GM11168 (cell line): Measurements from ENCODE around the gene SLC7A5.
"Not testable (repeated sequence)": the region's sequence is repeated elsewhere in the genome, so short reads cannot be mapped to it uniquely, and the experiment has no call there.

Experiments
- in situ Hi-C: fragments of 300-500 bp; cut with MboI; formaldehyde crosslinking; loops from one replicate; pipeline ENCODE4 v1.12.0; 2022; ENCODE audit warnings: low sequenced_read_pairs; ENCODE audit not compliant: unreplicated experiment

Gene SLC7A5

DNA sequence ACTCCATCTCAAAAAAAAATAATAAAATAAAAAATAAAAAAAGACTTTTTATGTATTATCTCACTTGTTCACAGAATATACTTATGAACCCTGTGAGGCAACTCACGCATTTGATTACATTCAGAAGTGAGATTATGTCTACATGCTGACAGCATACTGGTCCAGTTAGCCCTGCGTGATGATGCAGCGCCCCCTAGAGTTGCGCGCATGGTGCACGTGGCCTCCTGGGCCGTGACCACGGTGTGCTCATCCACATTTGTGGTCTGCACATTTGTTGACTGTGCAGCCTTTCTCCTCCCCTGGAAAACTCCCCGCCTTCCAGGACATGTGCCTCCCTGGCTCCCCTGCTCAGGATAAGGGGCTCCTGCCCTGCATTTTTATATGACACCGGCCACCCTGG is 20.5 kb upstream of the SLC7A5 start:
- in situ Hi-C loops: not testable (repeated sequence)

DNA sequence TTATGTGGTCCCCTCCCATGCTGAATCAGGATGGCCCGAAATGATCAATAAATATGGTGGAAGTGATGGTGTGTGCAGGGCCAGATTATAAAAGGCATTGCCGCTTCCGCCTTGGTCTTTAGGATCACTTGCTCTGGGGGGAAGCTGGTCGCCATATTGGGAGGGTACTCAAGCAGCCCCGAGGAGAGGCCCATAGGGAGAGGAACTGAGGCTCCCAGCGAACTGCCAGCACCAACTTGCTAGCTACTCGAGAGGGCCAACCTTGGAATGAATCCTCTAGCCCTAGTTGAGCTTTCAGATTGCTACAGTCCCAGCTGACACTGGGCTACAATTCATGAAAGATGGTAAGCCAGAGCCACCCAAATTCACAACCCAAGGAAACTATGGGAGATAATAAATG is 19.0 kb upstream of the SLC7A5 start:
- in situ Hi-C loops: not testable (repeated sequence)

GRCh38 chr16:87887931-87888330 is 18.6 kb upstream of the SLC7A5 start:
- in situ Hi-C loops: not testable (repeated sequence)

DNA sequence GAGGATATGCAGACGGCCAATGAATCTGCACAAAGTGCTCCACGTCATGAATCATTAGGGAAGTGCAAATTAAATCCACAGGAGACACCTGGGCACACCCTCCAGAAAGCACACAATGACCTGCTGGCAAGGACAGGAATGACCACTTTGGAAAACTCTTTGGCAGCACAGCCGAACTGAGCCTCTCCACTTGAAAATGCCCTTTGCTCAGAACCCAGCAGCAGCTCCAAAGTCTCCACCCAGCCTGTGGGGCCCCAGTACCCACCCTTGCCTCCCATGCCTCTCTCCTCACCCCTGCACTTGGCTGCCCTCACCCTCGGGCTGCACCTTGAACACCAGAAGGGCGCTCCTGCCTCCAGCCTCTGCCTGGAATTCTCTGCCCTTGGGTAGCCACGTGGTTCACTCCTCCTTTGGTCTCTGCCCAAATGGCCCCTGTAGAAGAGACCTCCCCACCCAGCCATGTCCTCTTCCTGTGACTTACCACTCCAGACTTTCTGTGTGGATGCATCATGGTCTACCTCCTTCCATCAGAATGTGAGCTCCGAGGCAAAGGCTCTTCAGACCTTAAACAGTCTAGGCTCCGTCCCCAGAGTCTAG is 16.2 kb upstream of the SLC7A5 start:
- in situ Hi-C loops: not testable (repeated sequence)

- in situ Hi-C loops: no loop called here
Measured at GRCh38 chr16:87882436-87883019, 13.2 kb upstream of the SLC7A5 start.

GRCh38 chr16:87881324-87882200 is 12.3 kb upstream of the SLC7A5 start:
- in situ Hi-C loops: no loop called here

- in situ Hi-C loops: no loop called here
Measured at GRCh38 chr16:87880117-87880696, 10.9 kb upstream of the SLC7A5 start.

GRCh38 chr16:87879411-87880013 is 10.2 kb upstream of the SLC7A5 start:
- in situ Hi-C loops: not testable (repeated sequence)

DNA sequence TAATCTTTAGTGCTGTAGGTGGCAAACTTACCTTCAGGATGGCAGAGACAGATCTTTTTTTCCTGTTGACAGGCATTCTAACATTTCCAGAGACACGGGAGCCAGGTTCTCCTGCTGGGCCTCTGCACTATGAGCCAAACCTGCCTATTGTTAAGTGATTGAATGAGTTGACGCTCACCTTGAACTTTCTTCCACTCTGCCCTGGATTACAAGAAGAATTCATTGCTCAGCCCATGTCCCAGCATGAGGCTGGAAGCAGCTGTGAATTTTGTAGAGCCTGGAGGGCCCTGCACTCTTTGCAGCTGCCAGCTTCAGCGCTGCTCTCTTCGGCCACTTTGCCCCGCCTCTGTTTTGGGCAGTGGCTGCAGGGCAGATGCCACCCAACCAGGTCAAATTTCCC is 9.4 kb upstream of the SLC7A5 start:
- in situ Hi-C loops: no loop called here

DNA sequence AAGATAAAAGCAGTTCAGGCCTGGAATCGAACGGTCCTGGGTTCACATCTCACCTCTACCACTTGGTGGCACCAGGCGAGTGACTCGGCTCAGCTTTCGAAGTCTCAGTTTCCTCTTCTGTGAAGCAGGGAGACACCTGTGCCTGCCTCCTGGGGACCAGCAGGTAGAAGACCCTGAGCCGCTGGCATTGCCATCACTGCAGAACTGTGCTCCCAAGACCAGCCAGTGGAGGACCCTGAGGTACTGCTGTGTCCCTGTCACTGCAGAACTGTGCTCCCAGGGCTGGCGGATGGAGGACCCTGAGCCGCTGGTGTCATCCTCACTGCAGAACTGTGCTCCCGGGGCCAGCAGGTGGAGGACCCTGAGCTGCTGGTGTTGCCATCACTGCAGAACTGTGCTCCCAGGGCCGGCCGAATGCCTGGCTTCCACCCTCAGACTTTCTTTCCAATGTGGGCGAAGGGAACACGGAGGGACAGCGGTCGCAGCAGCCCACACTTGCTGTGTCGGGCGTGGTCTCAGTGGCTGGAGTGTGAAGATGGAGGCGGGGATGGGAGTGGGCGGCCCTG is 8.7 kb upstream of the SLC7A5 start:
- in situ Hi-C loops: no loop called here

- in situ Hi-C loops: no loop called here
Measured at GRCh38 chr16:87874639-87875427, 5.5 kb upstream of the SLC7A5 start.

GRCh38 chr16:87870418-87871291 is 1.3 kb upstream of the SLC7A5 start:
- in situ Hi-C loops: not testable (repeated sequence)

DNA sequence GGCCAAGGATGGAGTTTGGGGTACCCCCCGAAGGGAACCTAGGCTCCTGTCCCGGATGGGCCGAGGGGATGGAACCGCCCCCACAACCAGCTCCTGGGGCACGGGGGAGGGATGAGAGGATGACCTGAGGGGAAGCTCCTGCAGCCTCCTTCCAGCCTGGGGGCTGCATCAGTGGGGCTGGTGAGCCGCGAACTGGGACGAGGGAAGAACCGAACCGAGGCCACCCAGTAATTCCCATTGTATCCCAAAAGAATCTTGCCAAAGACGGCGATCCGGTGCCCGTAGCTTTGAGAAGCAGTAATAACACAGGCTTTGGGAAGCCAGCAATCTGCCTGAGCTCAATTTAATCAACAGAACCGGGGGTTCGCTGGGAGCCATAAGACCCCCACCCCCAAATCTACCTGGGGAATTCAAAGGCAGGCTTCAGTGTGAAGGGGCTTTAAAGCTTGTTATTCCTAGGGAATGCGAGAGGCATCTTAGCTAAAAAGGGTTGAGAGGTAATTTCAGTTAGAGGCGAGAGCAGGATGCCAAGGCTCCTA is 641 bp upstream of the SLC7A5 start:
- in situ Hi-C loops: loop anchor here (5.0 kb wide), 1 partner anchor 83 kb away; no protein-coding TSS in a partner anchor

GRCh38 chr16:87868254-87869029 is 865 bp downstream of the SLC7A5 start:
- in situ Hi-C loops: loop anchor here (5.0 kb wide), 1 partner anchor 81 kb away; no protein-coding TSS in a partner anchor

DNA sequence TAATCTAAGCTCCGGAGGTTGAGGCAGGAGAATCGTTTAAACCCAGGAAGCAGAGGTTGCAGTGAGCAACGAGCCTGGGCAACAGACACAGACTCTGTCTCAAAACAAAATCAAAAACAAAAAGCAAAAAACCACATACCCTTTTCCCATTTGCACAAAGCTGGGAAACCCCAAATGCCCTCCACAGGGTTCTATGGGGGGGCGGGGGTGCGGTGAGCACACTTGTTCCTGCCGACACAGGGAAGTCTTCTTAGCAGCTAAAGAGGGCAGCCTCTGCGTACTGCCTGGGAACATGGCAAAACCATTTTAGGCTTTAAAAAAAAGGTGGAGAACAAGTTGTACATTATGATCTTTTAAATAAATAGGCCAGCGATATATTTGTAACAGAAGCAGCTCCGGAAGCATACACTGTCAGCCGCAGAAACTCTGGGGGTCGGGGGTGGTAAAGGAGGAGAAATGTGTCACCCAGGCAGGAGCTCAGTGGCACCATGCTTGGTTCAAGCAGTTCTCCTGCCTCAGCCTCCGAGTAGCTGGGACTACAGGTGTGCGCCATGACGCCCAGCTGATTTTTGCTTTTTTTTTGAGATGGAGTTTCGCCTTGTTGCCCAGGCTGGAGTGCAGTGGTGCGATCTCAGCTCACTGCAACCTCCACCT is 3.3 kb downstream of the SLC7A5 start:
- in situ Hi-C loops: loop anchor here (5.0 kb wide), 1 partner anchor 79 kb away; no protein-coding TSS in a partner anchor

- in situ Hi-C loops: no loop called here
Measured at GRCh38 chr16:87864331-87864989, 4.8 kb downstream of the SLC7A5 start.

DNA sequence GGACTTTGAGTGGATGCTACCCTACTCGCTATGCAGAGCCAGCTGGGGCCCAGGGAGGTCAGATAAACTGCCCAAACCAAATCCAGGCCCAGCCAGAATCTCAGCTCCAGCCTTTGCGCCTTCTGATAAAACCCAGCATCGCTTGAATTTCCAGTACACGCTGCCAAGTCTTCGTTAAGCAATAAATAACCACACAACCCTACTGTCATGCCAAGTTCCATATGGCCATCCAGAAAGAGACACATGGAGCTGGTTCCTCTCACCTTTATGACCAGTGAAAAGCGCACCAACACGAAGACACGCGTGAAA is 6.0 kb downstream of the SLC7A5 start:
- in situ Hi-C loops: not testable (repeated sequence)
